Neuronal stem cell (in vitro differentiated cells): ENCODE data around the gene MTUS2.

ENCODE experiments used
- DNase-seq: peaks from one replicate; pipeline ENCODE4 v3.0.0-alpha.2; 2013; ENCODE audit warnings: low spot score
- H2AFZ ChIP-seq: one replicate; pipeline ENCODE4 v1.6.1; 2013; ENCODE audit warnings: mild to moderate bottlenecking, low read length, inconsistent platforms
- H2AK5ac ChIP-seq: 2 replicates; pipeline ENCODE4 v1.6.1; 2013; ENCODE audit warnings: low read depth, mild to moderate bottlenecking, inconsistent platforms, low read length, moderate library complexity, mixed read lengths
- H2BK120ac ChIP-seq: 2 replicates; pipeline ENCODE4 v1.6.1; 2013; ENCODE audit warnings: low read depth, mild to moderate bottlenecking, inconsistent platforms, low read length, moderate library complexity, mixed read lengths
- H2BK12ac ChIP-seq: one replicate; pipeline ENCODE4 v1.6.1; 2013; ENCODE audit warnings: low read length, inconsistent platforms
- H2BK15ac ChIP-seq: 2 replicates; pipeline ENCODE4 v1.6.1; 2013; ENCODE audit warnings: mild to moderate bottlenecking, low read length, inconsistent platforms, mixed read lengths
- H2BK5ac ChIP-seq: one replicate; pipeline ENCODE4 v1.6.1; 2013; ENCODE audit warnings: inconsistent platforms, mild to moderate bottlenecking, low read length, moderate library complexity
- H3K14ac ChIP-seq: one replicate; pipeline ENCODE4 v1.6.1; 2013; ENCODE audit warnings: low read length, inconsistent platforms
- H3K18ac ChIP-seq: 2 replicates; pipeline ENCODE4 v1.6.1; 2013; ENCODE audit warnings: low read length, inconsistent platforms
- H3K23ac ChIP-seq: 2 replicates; pipeline ENCODE4 v1.6.1; 2013; ENCODE audit warnings: low read depth, mild to moderate bottlenecking, mixed read lengths, low read length, inconsistent platforms; ENCODE audit not compliant: poor library complexity
- H3K27ac ChIP-seq: replicated peaks from 3 replicates; pipeline ENCODE4 v1.5.1; 2013; ENCODE audit warnings: low read length, inconsistent platforms
- H3K27me3 ChIP-seq, 3 experiments: 2 replicates each; pipeline ENCODE4 v1.6.1; 2013; ENCODE audit warnings: low read length in 3 of 3, mild to moderate bottlenecking in 2 of 3, inconsistent platforms in 1 of 3, low read depth in 1 of 3, mixed read lengths in 1 of 3, moderate library complexity in 1 of 3; ENCODE audit not compliant: control insufficient read depth in 3 of 3, insufficient read depth in 3 of 3
- H3K36me3 ChIP-seq, 2 donors: replicated peaks in 1 of 2; 2 replicates each; pipeline ENCODE4 v1.6.1; 2013; ENCODE audit warnings: low read length in 2 of 2; ENCODE audit not compliant: control insufficient read depth in 2 of 2, insufficient read depth in 2 of 2
- H3K4ac ChIP-seq: 2 replicates; pipeline ENCODE4 v1.6.1; 2013; ENCODE audit warnings: inconsistent platforms, mild to moderate bottlenecking, low read length, moderate library complexity
- H3K4me1 ChIP-seq, 2 donors: 1 replicate in 1 of 2; 2 replicates in 1 of 2; pipeline ENCODE4 v1.6.1; 2013; ENCODE audit warnings: low read length in 2 of 2, low read depth in 1 of 2; ENCODE audit not compliant: control insufficient read depth in 2 of 2, insufficient read depth in 1 of 2
- H3K4me2 ChIP-seq: one replicate; pipeline ENCODE4 v1.6.1; 2013; ENCODE audit warnings: mild to moderate bottlenecking, low read length, inconsistent platforms; ENCODE audit not compliant: insufficient read depth, poor library complexity, severe bottlenecking
- H3K4me3 ChIP-seq, 2 donors: 2 replicates each; pipeline ENCODE4 v1.5.1; 2013; ENCODE audit warnings: low read length in 2 of 2, mild to moderate bottlenecking in 2 of 2, inconsistent platforms in 1 of 2, moderate library complexity in 1 of 2
- H3K79me1 ChIP-seq: one replicate; pipeline ENCODE4 v1.6.1; 2013; ENCODE audit warnings: low read depth, mild to moderate bottlenecking, inconsistent platforms, low read length, moderate library complexity
- H3K9ac ChIP-seq: one replicate; pipeline ENCODE4 v1.6.1; 2013; ENCODE audit warnings: mild to moderate bottlenecking, low read depth, low read length, inconsistent platforms; ENCODE audit not compliant: poor library complexity
- H3K9me3 ChIP-seq, 2 donors: replicated peaks in 1 of 2; 2 replicates each; pipeline versions ENCODE3 to v1.6.1; 2013; ENCODE audit warnings: low read length in 2 of 2, mild to moderate bottlenecking in 2 of 2, inconsistent platforms in 1 of 2, low read depth in 1 of 2, mixed read lengths in 1 of 2, moderate library complexity in 1 of 2; ENCODE audit not compliant: control insufficient read depth in 2 of 2, insufficient read depth in 1 of 2
- H4K8ac ChIP-seq: one replicate; pipeline ENCODE4 v1.6.1; 2013; ENCODE audit warnings: low read depth, mild to moderate bottlenecking, inconsistent platforms, low read length, moderate library complexity
- H4K91ac ChIP-seq: one replicate; pipeline ENCODE4 v1.6.1; 2013; ENCODE audit warnings: low read length, low read depth, mild to moderate bottlenecking, inconsistent platforms; ENCODE audit not compliant: poor library complexity
- WGBS, 2 donors: extraction: QIAGEN DNeasy Blood & Tissue Kit; methylation state at CpG; one replicate each; pipeline ENCODE4 v1.1.7; 2013; ENCODE audit warnings: missing lambda C conversion rate in 2 of 2, mixed read lengths in 1 of 2; ENCODE audit not compliant: insufficient read length in 2 of 2, insufficient replicate concordance in 1 of 2; ENCODE audit errors: extremely low coverage in 2 of 2; 5-methylcytosine and 5-hydroxymethylcytosine counted together

Gene MTUS2

GRCh38 chr13:29159871-29160270, 339.7 kb downstream of the MTUS2 start:
- no peak overlapping the region for H2AK5ac ChIP-seq
- no peak overlapping the region for H3K14ac ChIP-seq
- H3K4ac ChIP-seq, result no peak overlapping the region
- H4K8ac ChIP-seq, result no peak overlapping the region
- peaks cover 0 to 3% of the 10 kb centered on the region in 2 donors for H3K4me1 ChIP-seq
- H3K36me3 ChIP-seq, result no peaks in the 10 kb centered on the region
- no peak overlapping the region for H3K23ac ChIP-seq
- no peak overlapping the region for H2BK15ac ChIP-seq
- no peak overlapping the region for H3K18ac ChIP-seq
- no peak overlapping the region for H2BK120ac ChIP-seq
- no peaks in the 10 kb centered on the region for H3K79me1 ChIP-seq
- H2AFZ ChIP-seq, result no peak overlapping the region
- H4K91ac ChIP-seq, result no peak overlapping the region
- H3K27me3 ChIP-seq, result no peaks in the 10 kb centered on the region
- no peak overlapping the region for H3K9ac ChIP-seq
- H3K4me2 ChIP-seq, result no peak overlapping the region
- no peak overlapping the region for H3K27ac ChIP-seq
- H2BK5ac ChIP-seq, result no peak overlapping the region
- whole genome bisulfite sequencing, 2 donors, result no CpG with 5 or more reads among the region's 5 CpGs
- no peak for DNase-seq
- no peak overlapping the region for H3K4me3 ChIP-seq
- H3K9me3 ChIP-seq, result no peaks in the 10 kb centered on the region
- no peak overlapping the region for H2BK12ac ChIP-seq

- Histone ChIP-seq H2AFZ (no peak overlapping the region), H3K18ac (no peak overlapping the region), H2BK15ac (no peak overlapping the region), H3K9ac (no peak overlapping the region), H2BK12ac (no peak overlapping the region), H3K14ac (no peak overlapping the region), H2BK120ac (no peak overlapping the region), H3K4ac (no peak overlapping the region), H3K27me3 (no peaks in the 10 kb centered on the region), H3K27ac (no peak overlapping the region), H3K36me3 (no peaks in the 10 kb centered on the region), H2AK5ac (no peak overlapping the region), H3K4me3 (no peak overlapping the region), H3K4me2 (no peak overlapping the region), H3K79me1 (no peaks in the 10 kb centered on the region), H4K8ac (no peak overlapping the region), H3K4me1 (peaks cover 0 to 2% of the 10 kb centered on the region in 2 donors), H2BK5ac (no peak overlapping the region), H4K91ac (no peak overlapping the region), H3K9me3 (no peaks in the 10 kb centered on the region), H3K23ac (no peak overlapping the region)
- no peak for DNase-seq
- 100% methylated on average over 1 of the region's 3 CpGs; no CpG with 5 or more reads in 1 of the 2 donors for WGBS, 2 donors
Measured at GRCh38 chr13:29160862-29161261, 340.7 kb downstream of the MTUS2 start.

GRCh38 chr13:29161676-29162075, 341.5 kb downstream of the MTUS2 start:
- H4K91ac ChIP-seq, result no peak overlapping the region
- H3K79me1 ChIP-seq, result no peaks in the 10 kb centered on the region
- H3K18ac ChIP-seq, result no peak overlapping the region
- H2BK120ac ChIP-seq, result no peak overlapping the region
- WGBS, 2 donors, result no CpG with 5 or more reads among the region's 6 CpGs
- peak overlapping the region; percentile 34 for H2AFZ ChIP-seq
- no peak overlapping the region for H3K4me3 ChIP-seq
- no peak overlapping the region for H3K4ac ChIP-seq
- no peak overlapping the region for H3K27ac ChIP-seq
- no peaks in the 10 kb centered on the region for H3K9me3 ChIP-seq
- no peak overlapping the region for H3K4me2 ChIP-seq
- H2BK15ac ChIP-seq, result no peak overlapping the region
- H4K8ac ChIP-seq, result no peak overlapping the region
- H2BK5ac ChIP-seq, result no peak overlapping the region
- no peak overlapping the region for H2BK12ac ChIP-seq
- no peak overlapping the region for H2AK5ac ChIP-seq
- DNase-seq, result no peak
- H3K27me3 ChIP-seq, result no peaks in the 10 kb centered on the region
- no peak overlapping the region for H3K9ac ChIP-seq
- no peak overlapping the region for H3K23ac ChIP-seq
- H3K4me1 ChIP-seq, result peaks cover 0 to 2% of the 10 kb centered on the region in 2 donors
- no peaks in the 10 kb centered on the region for H3K36me3 ChIP-seq
- H3K14ac ChIP-seq, result no peak overlapping the region

GRCh38 chr13:29162638-29163235, 342.6 kb downstream of the MTUS2 start:
- Histone ChIP-seq H2AK5ac (no peak overlapping the region), H2BK5ac (no peak overlapping the region), H2BK15ac (no peak overlapping the region), H3K79me1 (no peaks in the 10 kb centered on the region), H2BK12ac (no peak overlapping the region), H2BK120ac (no peak overlapping the region), H3K4ac (no peak overlapping the region), H3K27me3 (no peaks in the 10 kb centered on the region), H3K4me3 (no peak overlapping the region), H3K18ac (no peak overlapping the region), H3K4me1 (peaks cover 0 to 2% of the 10 kb centered on the region in 2 donors), H4K8ac (no peak overlapping the region), H3K9me3 (no peaks in the 10 kb centered on the region), H3K27ac (no peak overlapping the region), H3K36me3 (no peaks in the 10 kb centered on the region), H3K9ac (no peak overlapping the region), H3K23ac (no peak overlapping the region), H3K14ac (no peak overlapping the region), H2AFZ (no peak overlapping the region), H4K91ac (no peak overlapping the region), H3K4me2 (no peak overlapping the region)
- WGBS, 2 donors, result no CpG with 5 or more reads among the region's 6 CpGs
- DNase-seq, result no peak
